Measurements from ENCODE around the gene TDRD3. TPM values are rescaled to one million over a fixed set of nuclear protein-coding genes. Genes with fewer than 3 reads are reported as not detected.

TDRD3 gene

DNA sequence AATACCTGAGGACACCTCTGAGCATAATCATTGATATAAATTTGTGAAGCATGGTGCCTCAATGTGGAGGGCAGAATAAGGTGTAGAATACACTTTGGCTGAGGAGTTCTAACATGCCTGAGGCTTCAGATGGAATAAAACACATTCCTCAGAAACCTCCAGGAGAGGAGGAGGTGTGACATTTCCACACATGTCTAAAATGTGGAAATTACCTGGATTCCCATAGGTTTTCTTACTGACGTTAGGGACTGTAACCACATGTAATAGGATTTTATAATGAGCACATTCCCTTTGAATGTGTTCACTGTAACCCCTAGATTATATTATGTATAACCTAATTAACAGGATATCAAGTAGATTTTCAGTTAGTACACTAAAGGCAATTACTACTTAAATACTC lies 226.1 kb downstream of the TDRD3 start:
- Histone ChIP-seq H3K79me1 (replicated peaks; ENCODE audit: low read length, poor library complexity, severe bottlenecking) (no peaks in the 10 kb centered on the region), H2BK12ac (ENCODE audit: low read length in 2 of 2) (no peak overlapping the region), H3K9me3 (ENCODE audit: control insufficient read depth, low read length) (no peaks in the 10 kb centered on the region), H3K27ac (ENCODE audit: low read length, poor library complexity, severe bottlenecking) (no peak overlapping the region), H3K4me2 (ENCODE audit: low read length, poor library complexity, severe bottlenecking) (no peak overlapping the region), H3K4ac (ENCODE audit: low read depth in 1 of 2, low read length in 2 of 2) (no peak overlapping the region), H2AFZ (ENCODE audit: low read depth, low read length) (no peak overlapping the region), H2BK15ac (ENCODE audit: low read depth, poor library complexity, severe bottlenecking) (no peak overlapping the region), H3K9ac (ENCODE audit: low read length) (no peak overlapping the region), H3K18ac (ENCODE audit: low read depth in 1 of 2, low read length in 2 of 2) (no peak overlapping the region), H3K36me3 (ENCODE audit: control insufficient read depth in 1 of 2, insufficient read depth in 2 of 2, low read depth in 1 of 2, low read length in 2 of 2) (no peaks in the 10 kb centered on the region), H3K23ac (ENCODE audit: low read length in 2 of 2) (no peak overlapping the region), H3K27me3 (ENCODE audit: control insufficient read depth in 1 of 2, insufficient read depth in 1 of 2, low read length in 2 of 2) (peaks cover 0 to 70% of the 10 kb centered on the region in 2 experiments), H3K4me3 (ENCODE audit: insufficient read depth in 1 of 2, low read depth in 1 of 2, low read length in 2 of 2) (no peak overlapping the region), H4K91ac (ENCODE audit: low read length) (no peak overlapping the region), H2BK5ac (ENCODE audit: low read depth, low read length, poor library complexity, severe bottlenecking) (no peak overlapping the region), H2AK5ac (ENCODE audit: low read length, severe bottlenecking) (no peak overlapping the region), H3K4me1 (ENCODE audit: control insufficient read depth, insufficient read depth, low read depth, low read length) (peaks cover 2% of the 10 kb centered on the region), H3K14ac (ENCODE audit: low read length in 2 of 2) (no peak overlapping the region), H4K8ac (ENCODE audit: low read length) (no peak overlapping the region), H2BK120ac (ENCODE audit: low read depth, low read length) (no peak overlapping the region)
- DNase-seq: no peak
- WGBS: no CpG with 5 or more reads among the region's 1 CpG

Small RNAs within 50 kb of the gene (small RNA-seq; reads per million reads assigned to genes)
- not detected for gene RNA5SP31 (ENCODE audit: low read depth)

All from mesenchymal stem cell (in vitro differentiated cells and primary cell).